EL (cell line): ENCODE data around the gene FBXO42.

Experiments
- DNase-seq: peaks from one replicate; pipeline ENCODE4 v3.0.0-alpha.2; 2016

FBXO42 gene

GRCh38 chr1:16321176-16321867, 31.0 kb downstream of the FBXO42 start:
- DNase-seq = no peak

DNA sequence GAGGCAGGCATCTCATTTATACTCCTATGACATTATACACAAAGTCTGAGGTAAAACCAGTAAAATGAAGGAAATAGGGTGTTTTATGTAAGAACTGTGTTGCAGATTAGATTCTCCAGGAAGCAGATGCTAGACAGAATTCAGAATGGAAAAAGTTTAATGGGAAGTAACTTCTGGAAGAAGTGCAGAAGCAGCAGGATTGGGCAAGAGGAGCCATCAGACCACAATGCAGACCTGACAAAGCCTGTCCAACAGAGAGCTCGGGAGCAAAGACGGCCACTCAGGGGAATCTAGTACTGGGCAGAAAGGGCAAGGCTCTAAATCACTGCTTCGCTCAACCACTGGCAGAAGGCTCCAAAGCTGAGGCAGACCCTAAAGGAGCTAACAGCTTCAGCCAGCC, 33.7 kb downstream of the FBXO42 start:
- DNase-seq = no peak

- no peak for DNase-seq
Measured at GRCh38 chr1:16315437-16315836, 36.8 kb downstream of the FBXO42 start.

DNA sequence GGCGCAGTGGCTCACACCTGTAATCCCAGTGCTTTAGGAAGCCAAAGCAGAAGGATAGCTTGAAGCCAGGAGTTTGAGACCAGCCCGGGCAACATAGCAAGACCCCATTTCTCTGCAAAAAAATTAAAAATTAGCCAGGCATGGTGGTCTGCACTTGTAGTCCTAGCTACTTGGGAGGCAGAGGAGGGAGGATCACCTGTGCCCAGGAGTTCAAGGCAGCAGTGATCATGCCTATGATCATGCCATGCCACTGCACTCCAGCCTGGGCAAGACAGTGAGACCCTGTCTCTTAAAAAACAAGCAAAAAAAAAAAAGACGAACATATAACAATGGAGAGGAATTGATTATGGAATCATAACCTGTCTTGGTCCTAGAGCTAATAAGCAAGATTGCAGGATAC, 45.1 kb downstream of the FBXO42 start:
- no peak for DNase-seq

GRCh38 chr1:16302709-16303627, 49.3 kb downstream of the FBXO42 start:
- DNase-seq = no peak

DNA sequence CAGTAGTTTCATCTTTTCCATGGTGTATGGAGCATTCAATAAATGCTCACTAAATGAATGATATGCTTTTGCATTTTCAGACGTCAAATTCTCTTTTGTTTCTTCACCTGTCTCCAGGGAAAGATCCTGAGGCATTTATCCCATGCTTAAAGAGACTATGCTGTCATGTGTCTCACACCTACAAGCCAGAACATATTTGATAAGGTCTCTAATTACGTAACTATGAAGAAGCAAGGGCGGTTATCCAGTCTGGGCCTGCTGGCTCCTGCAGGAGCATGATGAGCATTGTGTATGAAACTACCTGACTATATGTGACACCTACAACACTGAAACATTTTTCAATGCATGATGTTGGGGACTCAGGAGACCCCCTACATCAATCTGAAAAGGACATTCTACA, 51.8 kb downstream of the FBXO42 start:
- no peak for DNase-seq

DNA sequence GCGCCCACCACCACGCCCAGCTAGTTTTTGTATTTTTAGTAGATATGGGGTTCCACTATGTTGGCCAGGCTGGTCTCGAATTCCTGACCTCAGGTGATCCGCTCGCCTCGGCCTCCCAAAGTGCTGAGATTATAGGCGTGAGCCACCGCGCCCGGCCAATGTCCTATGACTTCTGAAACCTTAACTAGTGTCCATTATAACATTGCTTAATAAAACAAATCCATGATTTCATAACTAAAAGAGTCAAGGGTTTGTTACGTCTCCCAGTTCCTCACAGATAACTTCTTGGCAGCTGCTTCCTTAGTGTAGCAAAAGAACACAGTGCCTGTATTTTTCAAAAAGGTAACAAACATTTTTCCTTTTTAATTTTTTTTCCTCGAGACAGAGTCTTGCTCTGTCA, 53.6 kb downstream of the FBXO42 start:
- DNase-seq = no peak

GRCh38 chr1:16296643-16297042, 55.6 kb downstream of the FBXO42 start:
- DNase-seq = no peak

DNA sequence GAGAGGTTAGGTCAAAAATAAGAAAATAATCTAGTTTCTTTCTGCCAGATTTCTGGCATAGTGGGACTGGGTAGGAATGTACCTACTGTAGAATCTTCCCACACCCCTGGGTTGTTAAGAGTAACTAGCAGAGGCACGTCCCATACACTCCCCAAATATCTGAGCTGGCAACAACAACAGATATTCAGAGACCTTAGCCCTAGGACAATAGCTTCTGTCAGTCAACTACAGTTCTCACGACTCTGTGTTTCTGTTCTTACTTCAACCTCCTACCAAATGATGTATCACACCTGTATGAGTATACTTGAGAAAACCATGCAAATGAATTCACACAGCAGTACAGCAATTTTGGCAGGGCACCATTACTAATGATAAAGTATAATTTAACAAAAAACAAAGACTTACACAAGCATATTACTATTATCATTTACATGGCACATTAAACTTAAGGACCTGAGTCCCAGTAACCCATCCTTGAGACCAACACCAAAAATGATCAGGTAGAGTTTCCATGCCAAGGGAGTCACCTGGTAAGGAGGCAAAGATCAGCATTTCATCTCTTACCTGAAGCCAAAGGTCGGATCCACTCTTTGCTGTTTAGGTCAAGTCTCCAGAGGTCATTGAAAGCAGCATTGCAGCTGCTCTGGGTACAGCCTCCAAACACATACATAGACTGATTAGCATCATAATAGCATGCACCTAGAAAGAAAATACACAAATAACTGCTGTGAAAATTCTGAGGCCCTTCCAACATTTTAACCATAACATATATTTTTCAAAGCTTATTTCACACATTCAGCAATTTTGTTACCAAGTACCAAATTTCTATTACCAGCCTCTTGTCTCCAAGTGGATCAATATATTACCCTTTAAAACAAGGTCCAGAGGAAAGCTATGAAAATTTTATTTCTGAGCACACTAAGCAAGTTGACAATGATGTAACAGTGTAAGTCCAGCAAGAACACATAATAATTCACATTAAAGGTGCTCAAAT, 57.8 kb downstream of the FBXO42 start:
- no peak for DNase-seq

DNA sequence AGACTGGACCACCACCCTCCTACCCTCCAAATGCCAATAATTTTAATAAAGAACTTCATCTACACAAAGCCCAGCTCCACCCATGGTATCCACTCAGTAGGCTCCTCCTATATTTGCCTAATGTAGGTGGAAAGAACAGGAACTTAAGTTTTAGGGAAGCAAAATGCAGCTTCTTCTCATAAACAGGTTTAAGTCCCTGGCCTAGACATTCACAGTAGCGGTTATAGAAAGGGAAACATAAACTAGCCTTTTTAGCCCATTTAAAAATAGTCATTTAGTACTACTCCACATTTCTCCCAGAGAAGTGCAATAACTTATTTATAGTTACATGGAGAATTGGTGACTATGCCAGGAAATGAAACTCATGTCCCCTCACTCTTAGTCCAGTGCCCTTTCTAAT, 58.7 kb downstream of the FBXO42 start:
- DNase-seq = no peak

DNA sequence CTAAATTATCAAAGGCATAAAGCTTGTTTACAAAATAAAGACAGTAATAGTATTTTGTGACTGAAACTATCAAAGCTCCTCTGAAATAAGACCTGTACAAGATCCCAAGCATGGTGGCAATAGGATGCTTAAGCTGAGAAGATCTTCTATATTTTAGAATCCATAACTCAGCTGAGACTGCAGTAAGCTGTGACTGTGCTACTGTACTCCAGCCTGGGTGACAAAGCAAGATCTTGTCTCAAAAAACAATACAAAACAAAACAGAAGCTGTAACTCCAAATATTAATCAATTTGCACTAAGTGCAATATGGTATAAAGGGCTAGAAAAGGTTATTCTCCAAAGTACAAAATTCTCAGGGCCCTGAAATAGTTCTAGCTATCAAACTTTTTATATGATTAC, 59.5 kb downstream of the FBXO42 start:
- no peak for DNase-seq

DNA sequence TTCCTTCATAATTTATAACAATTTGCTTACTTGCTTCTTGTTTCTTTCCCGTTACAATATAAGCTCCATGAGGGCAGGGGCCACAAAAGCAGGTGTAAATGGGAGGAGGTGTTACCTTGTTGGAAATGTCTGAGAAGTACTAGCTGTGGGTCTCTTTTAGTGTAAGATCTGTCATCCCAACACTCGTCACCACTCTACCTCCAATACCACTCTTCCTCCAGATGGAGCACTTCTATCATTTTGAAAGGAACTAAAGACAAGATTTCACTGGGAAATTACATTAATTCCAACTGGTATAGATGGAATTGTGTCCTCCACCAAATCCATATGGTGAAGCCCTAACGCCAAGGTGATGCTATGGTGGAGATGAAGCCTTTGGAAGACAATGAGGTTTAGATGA, 62.3 kb downstream of the FBXO42 start:
- no peak for DNase-seq

DNA sequence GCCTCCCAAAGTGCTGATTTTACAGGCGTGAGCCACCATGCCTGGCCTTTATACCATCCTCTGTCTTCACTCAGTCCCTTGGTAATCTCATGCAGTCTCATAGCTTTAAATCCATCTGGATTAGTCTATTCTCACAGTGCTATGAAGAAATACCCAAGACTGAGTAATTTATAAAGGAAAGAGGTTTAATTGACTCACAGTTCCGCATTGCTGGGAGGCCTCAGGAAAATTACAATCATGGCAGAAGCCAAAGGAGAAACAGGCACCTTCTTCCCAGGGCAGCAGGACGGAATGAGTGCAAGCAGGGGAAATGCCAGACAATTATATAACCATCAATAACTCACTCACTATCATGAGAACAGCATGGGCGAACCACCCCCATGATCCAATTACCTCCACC, 66.2 kb downstream of the FBXO42 start:
- DNase-seq = no peak

DNA sequence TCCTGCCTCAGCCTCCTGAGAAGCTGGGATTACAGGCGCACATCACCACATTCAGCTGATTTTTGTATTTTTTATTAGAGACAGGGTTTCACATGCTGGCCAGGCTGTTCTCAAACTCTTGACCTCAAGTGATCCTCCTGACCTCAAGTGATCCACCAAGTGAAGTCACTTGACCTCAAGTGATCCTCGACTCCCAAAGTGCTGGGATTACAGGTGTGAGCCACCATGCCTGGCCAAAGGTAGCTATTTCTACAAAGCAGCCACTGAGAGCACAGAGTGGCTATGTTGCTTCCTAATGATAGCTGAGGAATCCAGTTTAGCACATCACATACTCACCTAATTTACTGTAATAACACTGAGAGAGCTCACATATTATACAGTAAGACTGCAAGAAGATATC, 70.5 kb downstream of the FBXO42 start:
- DNase-seq = no peak

DNA sequence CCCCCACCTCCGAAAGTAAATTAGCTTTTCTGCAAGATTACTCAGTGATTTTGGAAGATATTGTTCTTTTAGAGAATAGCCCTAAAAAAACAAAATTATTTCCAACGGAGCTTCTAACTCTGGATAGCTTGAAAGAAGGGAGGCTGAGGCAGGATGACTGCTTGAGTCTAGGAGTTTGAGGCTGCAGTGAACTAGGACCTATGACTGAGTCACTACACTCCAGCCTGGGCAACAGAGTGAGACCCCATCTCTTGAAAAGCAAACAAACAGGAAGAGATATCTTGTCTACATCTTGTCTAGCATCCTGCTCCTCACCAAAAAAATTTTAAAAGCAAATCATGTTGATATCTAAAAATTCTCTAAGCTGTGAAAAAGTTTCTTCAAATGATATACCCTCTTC, 73.1 kb downstream of the FBXO42 start:
- no peak for DNase-seq

GRCh38 chr1:16276302-16277030, 75.8 kb downstream of the FBXO42 start:
- no peak for DNase-seq

GRCh38 chr1:16275591-16275990, 76.7 kb downstream of the FBXO42 start:
- no peak for DNase-seq

GRCh38 chr1:16267690-16268180, 84.5 kb downstream of the FBXO42 start:
- no peak for DNase-seq

DNA sequence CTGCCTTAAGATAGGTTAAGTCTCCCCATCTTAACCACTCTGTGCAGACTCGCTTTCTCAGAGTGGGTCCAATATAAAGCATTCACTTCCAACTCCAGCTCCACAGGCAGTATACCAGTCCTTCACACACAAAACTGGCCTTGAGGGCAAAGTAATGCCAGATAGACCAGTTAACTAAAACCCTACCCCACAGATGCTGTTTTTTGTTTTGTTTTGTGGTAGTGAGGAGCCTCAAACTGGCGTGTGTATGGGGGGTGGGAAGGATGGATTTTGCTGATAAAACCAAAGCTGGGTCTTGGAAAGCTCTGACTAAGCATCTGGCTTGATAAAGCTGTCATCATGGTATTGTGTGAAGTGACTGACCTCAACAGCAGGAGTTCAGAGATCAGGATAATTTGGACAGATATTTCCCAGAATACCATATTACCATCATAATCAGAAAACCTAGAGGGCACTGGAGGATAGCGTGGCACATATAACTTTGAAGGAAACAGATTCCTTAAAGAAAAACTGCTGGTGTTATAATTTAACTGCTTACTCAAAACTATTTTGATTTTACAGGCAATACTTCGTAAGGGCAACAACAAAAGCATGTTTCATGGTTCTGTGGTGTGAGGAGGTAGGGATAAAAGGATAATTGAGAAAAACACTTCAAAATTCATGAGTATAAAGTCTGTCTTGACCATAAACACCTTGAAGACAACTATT, 85.7 kb downstream of the FBXO42 start:
- peak; percentile 32 for DNase-seq

GRCh38 chr1:16262067-16262466, 90.2 kb downstream of the FBXO42 start:
- no peak for DNase-seq

DNA sequence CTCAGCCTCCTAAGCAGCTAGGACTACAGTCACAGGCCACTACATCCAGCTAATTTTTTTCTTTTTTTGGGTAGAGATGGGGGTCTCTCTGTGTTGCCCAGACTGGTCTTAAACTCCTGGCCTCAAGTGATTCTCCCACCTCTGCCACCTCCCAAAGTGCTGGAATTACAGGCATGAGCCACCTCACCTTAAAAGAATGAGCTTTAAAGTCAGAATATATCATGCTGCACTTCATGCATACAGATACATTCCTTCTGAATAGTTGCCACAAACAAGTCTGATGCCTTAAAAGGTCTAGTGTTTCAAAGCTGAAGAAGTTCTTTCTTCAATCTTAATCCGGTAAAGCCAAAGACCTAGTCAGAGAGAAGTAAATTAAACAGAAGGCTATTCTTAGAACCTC, 91.5 kb downstream of the FBXO42 start:
- peak; percentile 72 for DNase-seq
